GM18499 (cell line): ENCODE data around the gene NOTCH4.
"Not testable (repeated sequence)": the region's sequence is repeated elsewhere in the genome, so short reads cannot be mapped to it uniquely, and the experiment has no call there.

Source experiments
- ATAC-seq: cut with Tn5 transposase; IDR thresholded peaks from one replicate; pipeline ENCODE4 v1.9.1; 2021; ENCODE audit warnings: moderate number of reproducible peaks; ENCODE audit not compliant: insufficient read depth, unreplicated experiment

Gene NOTCH4

GRCh38 chr6:32220021-32220420 is 3.8 kb downstream of the NOTCH4 start:
- ATAC-seq = no peak

GRCh38 chr6:32218167-32218566 is 5.7 kb downstream of the NOTCH4 start:
- no peak for ATAC-seq

GRCh38 chr6:32216998-32217397 is 6.9 kb downstream of the NOTCH4 start:
- no peak for ATAC-seq

- ATAC-seq = no peak
These were observed 7.6 kb downstream of the NOTCH4 start for GRCh38 chr6:32216285-32216684.

- ATAC-seq = no peak
These were observed 8.2 kb downstream of the NOTCH4 start for GRCh38 chr6:32215617-32216016.

- no peak for ATAC-seq
These were observed 9.7 kb downstream of the NOTCH4 start for GRCh38 chr6:32214126-32214525.

- ATAC-seq = no peak
These were observed 10.2 kb downstream of the NOTCH4 start for GRCh38 chr6:32213649-32214048.

- ATAC-seq = no peak
These were observed 11.6 kb downstream of the NOTCH4 start for GRCh38 chr6:32212076-32212760.

- ATAC-seq = not testable (repeated sequence)
These were observed 12.4 kb downstream of the NOTCH4 start for GRCh38 chr6:32211432-32211831.

- ATAC-seq = no peak
These were observed 13.7 kb downstream of the NOTCH4 start for GRCh38 chr6:32210191-32210601.

GRCh38 chr6:32208996-32209395 is 14.9 kb downstream of the NOTCH4 start:
- no peak for ATAC-seq

- no peak for ATAC-seq
These were observed 19.6 kb downstream of the NOTCH4 start for GRCh38 chr6:32204268-32204715.

GRCh38 chr6:32203426-32204267 is 20.2 kb downstream of the NOTCH4 start:
- no peak for ATAC-seq

- no peak for ATAC-seq
These were observed 21.7 kb downstream of the NOTCH4 start for GRCh38 chr6:32202186-32202585.

- no peak for ATAC-seq
These were observed 23.0 kb downstream of the NOTCH4 start for GRCh38 chr6:32200711-32201475.

- no peak for ATAC-seq
These were observed 25.0 kb downstream of the NOTCH4 start for GRCh38 chr6:32198866-32199265.

- no peak for ATAC-seq
These were observed 25.5 kb downstream of the NOTCH4 start for GRCh38 chr6:32198345-32198696.

- ATAC-seq = no peak
These were observed 26.9 kb downstream of the NOTCH4 start for GRCh38 chr6:32196682-32197616.

GRCh38 chr6:32195902-32196681 is 27.8 kb downstream of the NOTCH4 start:
- peak; percentile 8 for ATAC-seq
